SU-DHL-6 (cell line): Measurements from ENCODE around the gene ADAM20.

ENCODE experiments used
- CTCF ChIP-seq: fragments of 200-600 bp; sonication (generic); IDR thresholded peaks from one replicate; pipeline ENCODE4 v1.5.1; 2017; ENCODE audit warnings: antibody characterized with exemption, mild to moderate bottlenecking, low read length, moderate library complexity; ENCODE audit not compliant: insufficient read depth, poor library complexity, severe bottlenecking
- EZH2phosphoT487 ChIP-seq: fragments of 200-600 bp; sonication (generic), shearing (Covaris generic); conservative IDR thresholded peaks from 2 replicates; pipeline ENCODE4 v1.6.1; 2018; ENCODE audit warnings: mild to moderate bottlenecking, antibody characterized with exemption, low read length, moderate library complexity, mixed read lengths

GRCh38 chr14:70558356-70558755 is 23.6 kb upstream of the ADAM20 start:
- no peak for TF ChIP-seq CTCF
- no peak for TF ChIP-seq EZH2phosphoT487
